VCaP (cell line): ENCODE measurements around the gene TBX3.
"Not testable (repeated sequence)": the region's sequence is repeated elsewhere in the genome, so short reads cannot be mapped to it uniquely, and the experiment has no call there.

ENCODE experiments used
- H3K27ac ChIP-seq: fragments of 450-650 bp; 2 replicates; pipeline ENCODE4 v1.5.1; 2017
- CTCF ChIP-seq: fragments of 450-650 bp; conservative IDR thresholded peaks from 2 replicates; pipeline ENCODE4 v1.5.1; 2017; ENCODE audit warnings: mild to moderate bottlenecking, moderate library complexity

The TBX3 gene

GRCh38 chr12:114711689-114712152, 27.7 kb upstream of the TBX3 start:
- TF ChIP-seq CTCF, result no peak
- H3K27ac ChIP-seq, result peak overlapping the region; percentile 66

- TF ChIP-seq CTCF, result no peak
- no peak overlapping the region for H3K27ac ChIP-seq
Measured at GRCh38 chr12:114710151-114710550, 26.2 kb upstream of the TBX3 start.

- no peak for TF ChIP-seq CTCF
- no peak overlapping the region for H3K27ac ChIP-seq
Measured at GRCh38 chr12:114709112-114709511, 25.1 kb upstream of the TBX3 start.

- not testable (repeated sequence) for H3K27ac ChIP-seq
Measured at GRCh38 chr12:114708598-114708997, 24.6 kb upstream of the TBX3 start.

GRCh38 chr12:114704096-114704495, 20.1 kb upstream of the TBX3 start:
- TF ChIP-seq CTCF, result no peak
- no peak overlapping the region for H3K27ac ChIP-seq

- no peak overlapping the region for H3K27ac ChIP-seq
- TF ChIP-seq CTCF, result no peak
Measured at GRCh38 chr12:114703060-114703493, 19.1 kb upstream of the TBX3 start.

- no peak overlapping the region for H3K27ac ChIP-seq
- TF ChIP-seq CTCF, result no peak
Measured at GRCh38 chr12:114702462-114702861, 18.5 kb upstream of the TBX3 start.

- H3K27ac ChIP-seq, result no peak overlapping the region
- TF ChIP-seq CTCF, result no peak
Measured at GRCh38 chr12:114701553-114701952, 17.6 kb upstream of the TBX3 start.
